DOHH2 (cell line): Measurements from ENCODE around the gene KRT12.

Experiments
- H3F3A ChIP-seq: fragments of 200-600 bp; sonication (generic), shearing (Covaris generic); 2 replicates; pipeline ENCODE4 v1.6.0; 2016; ENCODE audit warnings: antibody characterized with exemption, mild to moderate bottlenecking; ENCODE audit not compliant: control insufficient read depth, insufficient read depth
- H3K27ac ChIP-seq: fragments of 200-600 bp; sonication (generic); 2 replicates; pipeline ENCODE4 v1.5.1; 2014; ENCODE audit warnings: low read depth, mild to moderate bottlenecking, low read length, moderate library complexity
- H3K27me3 ChIP-seq: fragments of 200-600 bp; sonication (generic); 2 replicates; pipeline ENCODE4 v1.6.1; 2014; ENCODE audit warnings: mild to moderate bottlenecking, low read length, mixed read lengths; ENCODE audit not compliant: control insufficient read depth
- H3K36me3 ChIP-seq: fragments of 200-600 bp; sonication (generic); 2 replicates; pipeline ENCODE4 v1.6.1; 2014; ENCODE audit warnings: mild to moderate bottlenecking, low read length, moderate library complexity, mixed read lengths; ENCODE audit not compliant: control insufficient read depth
- H3K4me1 ChIP-seq: fragments of 200-600 bp; sonication (generic); 2 replicates; pipeline ENCODE4 v1.6.1; 2014; ENCODE audit warnings: mild to moderate bottlenecking, low read length, mixed read lengths; ENCODE audit not compliant: control insufficient read depth
- H3K4me2 ChIP-seq: fragments of 200-600 bp; sonication (generic); 2 replicates; pipeline ENCODE4 v1.6.0; 2014; ENCODE audit warnings: mild to moderate bottlenecking, low read length, moderate library complexity
- H3K4me3 ChIP-seq: fragments of 200-600 bp; sonication (generic); 2 replicates; pipeline ENCODE4 v1.5.1; 2014; ENCODE audit warnings: mild to moderate bottlenecking, low read length, mixed read lengths
- H3K79me2 ChIP-seq: fragments of 200-600 bp; sonication (generic); 2 replicates; pipeline ENCODE4 v1.6.1; 2014; ENCODE audit warnings: mild to moderate bottlenecking, low read length, mixed read lengths; ENCODE audit not compliant: control insufficient read depth
- H3K9me2 ChIP-seq: fragments of 200-600 bp; sonication (generic); replicated peaks from 2 replicates; pipeline ENCODE4 v1.6.1; 2014; ENCODE audit warnings: mild to moderate bottlenecking, low read length, mixed read lengths; ENCODE audit not compliant: control insufficient read depth
- H3K9me3 ChIP-seq: fragments of 200-600 bp; sonication (generic); 2 replicates; pipeline ENCODE4 v1.6.1; 2014; ENCODE audit warnings: antibody characterized with exemption, low read length, mixed read lengths; ENCODE audit not compliant: control insufficient read depth, insufficient read depth
- H4K20me1 ChIP-seq: fragments of 200-600 bp; sonication (generic); 2 replicates; pipeline ENCODE4 v1.6.0; 2014; ENCODE audit warnings: low read depth, mild to moderate bottlenecking, antibody characterized with exemption, low read length, moderate library complexity; ENCODE audit not compliant: control insufficient read depth, insufficient read depth
- EZH2phosphoT487 ChIP-seq: fragments of 200-600 bp; sonication (generic); IDR thresholded peaks from 2 replicates; pipeline ENCODE4 v1.6.1; 2017; ENCODE audit warnings: borderline replicate concordance, mild to moderate bottlenecking, antibody characterized with exemption, low read length, moderate library complexity, mixed read lengths
- TF ChIP-seq, protein P1 (sequence below): fragments of 200-600 bp; sonication (generic); IDR thresholded peaks from one replicate; pipeline ENCODE4 v1.5.1; 2014; ENCODE audit warnings: antibody characterized with exemption, mild to moderate bottlenecking, low read depth, low read length; ENCODE audit not compliant: poor library complexity, severe bottlenecking

The KRT12 gene

DNA sequence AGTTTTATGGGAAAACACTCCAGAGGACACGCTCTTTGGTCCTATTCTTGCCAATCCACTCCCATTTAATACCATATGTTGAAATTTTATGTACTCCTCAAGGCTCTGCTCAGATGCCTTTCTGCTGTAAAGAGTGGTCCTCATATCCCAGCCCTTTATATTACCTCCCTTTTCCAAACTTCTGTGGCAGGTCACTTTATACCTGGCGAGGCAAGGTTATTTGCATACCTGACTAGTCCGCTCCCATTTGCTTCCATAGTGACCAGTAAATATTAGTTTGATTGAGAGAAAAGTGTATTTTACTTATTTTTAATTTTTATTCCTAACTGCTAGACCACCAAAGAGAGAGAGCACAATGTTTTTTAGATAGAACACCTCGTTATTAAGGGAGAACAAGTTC is 17.3 kb downstream of the KRT12 start:
- TF ChIP-seq, protein P1, sequence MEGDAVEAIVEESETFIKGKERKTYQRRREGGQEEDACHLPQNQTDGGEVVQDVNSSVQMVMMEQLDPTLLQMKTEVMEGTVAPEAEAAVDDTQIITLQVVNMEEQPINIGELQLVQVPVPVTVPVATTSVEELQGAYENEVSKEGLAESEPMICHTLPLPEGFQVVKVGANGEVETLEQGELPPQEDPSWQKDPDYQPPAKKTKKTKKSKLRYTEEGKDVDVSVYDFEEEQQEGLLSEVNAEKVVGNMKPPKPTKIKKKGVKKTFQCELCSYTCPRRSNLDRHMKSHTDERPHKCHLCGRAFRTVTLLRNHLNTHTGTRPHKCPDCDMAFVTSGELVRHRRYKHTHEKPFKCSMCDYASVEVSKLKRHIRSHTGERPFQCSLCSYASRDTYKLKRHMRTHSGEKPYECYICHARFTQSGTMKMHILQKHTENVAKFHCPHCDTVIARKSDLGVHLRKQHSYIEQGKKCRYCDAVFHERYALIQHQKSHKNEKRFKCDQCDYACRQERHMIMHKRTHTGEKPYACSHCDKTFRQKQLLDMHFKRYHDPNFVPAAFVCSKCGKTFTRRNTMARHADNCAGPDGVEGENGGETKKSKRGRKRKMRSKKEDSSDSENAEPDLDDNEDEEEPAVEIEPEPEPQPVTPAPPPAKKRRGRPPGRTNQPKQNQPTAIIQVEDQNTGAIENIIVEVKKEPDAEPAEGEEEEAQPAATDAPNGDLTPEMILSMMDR, result no peak
- no peak for TF ChIP-seq EZH2phosphoT487
- Histone ChIP-seq H3K4me1 (no peaks in the 10 kb centered on the region), H3K27me3 (peaks cover 29% of the 10 kb centered on the region), H3K4me3 (no peak overlapping the region), H4K20me1 (no peaks in the 10 kb centered on the region), H3K9me3 (no peaks in the 10 kb centered on the region), H3K79me2 (no peaks in the 10 kb centered on the region), H3K27ac (no peak overlapping the region), H3K9me2 (no peaks in the 10 kb centered on the region), H3K36me3 (no peaks in the 10 kb centered on the region), H3K4me2 (no peak overlapping the region), H3F3A (no peaks in the 10 kb centered on the region)

- Histone ChIP-seq H3K27ac (no peak overlapping the region), H3K4me1 (no peaks in the 10 kb centered on the region), H3K36me3 (no peaks in the 10 kb centered on the region), H3K4me3 (no peak overlapping the region), H3K27me3 (peaks cover 30% of the 10 kb centered on the region), H3K4me2 (no peak overlapping the region), H3K9me3 (no peaks in the 10 kb centered on the region), H3F3A (no peaks in the 10 kb centered on the region), H3K79me2 (no peaks in the 10 kb centered on the region), H3K9me2 (no peaks in the 10 kb centered on the region), H4K20me1 (no peaks in the 10 kb centered on the region)
- TF ChIP-seq EZH2phosphoT487, result no peak
- TF ChIP-seq, protein P1, result no peak
Observed at GRCh38 chr17:40848583-40849235, 18.3 kb downstream of the KRT12 start.

DNA sequence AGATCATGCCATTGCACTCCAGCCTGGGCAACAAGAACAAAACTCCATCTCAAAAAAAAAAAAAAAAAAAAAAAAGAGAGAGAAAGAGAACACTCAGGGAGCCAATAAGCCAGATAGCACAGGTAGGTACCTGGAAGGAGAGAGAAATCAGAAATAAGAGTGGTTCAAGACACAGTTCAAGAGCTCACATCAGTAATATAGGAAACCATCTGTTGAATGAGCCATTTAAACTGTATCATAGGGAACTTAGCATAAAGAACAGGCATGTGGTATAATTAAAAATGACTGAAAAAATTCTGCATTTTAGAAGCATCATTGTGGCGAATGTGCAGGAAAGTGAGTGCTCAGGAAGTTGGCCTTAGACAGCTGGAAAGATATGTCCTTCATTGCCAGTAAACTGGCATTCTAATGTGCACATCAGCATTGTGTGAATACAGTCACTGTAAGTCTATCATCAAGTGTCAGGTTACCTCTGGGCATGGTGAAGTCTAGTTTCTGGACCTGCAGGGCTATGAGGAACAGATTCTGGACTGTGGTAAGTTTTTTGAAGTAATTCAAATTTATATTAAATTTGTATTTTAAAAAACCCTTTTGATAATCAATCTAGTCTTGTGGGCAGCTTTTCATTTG is 20.4 kb downstream of the KRT12 start:
- Histone ChIP-seq H3K4me2 (no peak overlapping the region), H3K36me3 (no peaks in the 10 kb centered on the region), H3K9me2 (no peaks in the 10 kb centered on the region), H3K27ac (no peak overlapping the region), H3K27me3 (peaks cover 31% of the 10 kb centered on the region), H3K79me2 (no peaks in the 10 kb centered on the region), H3K4me1 (no peaks in the 10 kb centered on the region), H4K20me1 (no peaks in the 10 kb centered on the region), H3K4me3 (no peak overlapping the region), H3K9me3 (no peaks in the 10 kb centered on the region), H3F3A (no peaks in the 10 kb centered on the region)
- TF ChIP-seq, protein P1, result no peak
- TF ChIP-seq EZH2phosphoT487, result no peak
